ENCODE measurements around the gene PRAMEF15.
"Not testable (repeated sequence)": the region's sequence is repeated elsewhere in the genome, so short reads cannot be mapped to it uniquely, and the experiment has no call there.

The PRAMEF15 gene

DNA sequence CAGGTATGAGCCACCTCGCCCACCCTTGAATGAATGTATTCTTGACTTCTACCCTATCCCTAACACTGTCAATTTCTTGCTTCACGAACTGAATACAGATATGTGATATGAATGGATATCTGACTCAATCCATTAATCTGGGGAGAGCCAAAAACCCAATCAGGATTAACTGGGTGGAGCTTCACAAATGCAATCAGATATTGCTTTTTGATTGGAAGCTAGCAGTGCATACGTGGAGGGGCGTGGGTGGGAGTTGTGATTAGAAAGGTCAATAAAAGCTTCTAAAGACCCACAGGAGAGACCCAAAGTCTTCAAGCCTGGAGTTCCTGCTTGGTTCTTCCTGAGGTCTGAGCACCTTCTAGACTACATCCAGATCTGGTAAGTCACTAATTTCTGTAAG is at the start of gene PRAMEF15:
TSS of gene PRAMEF15 (plus strand) at position 301 of the 400 bp plus-strand sequence. CDS start 2,827 bp downstream, outside the sequence.
- DNase-seq (ENCODE audit: low read depth in 2 of 2), result not testable (repeated sequence)

DNA sequence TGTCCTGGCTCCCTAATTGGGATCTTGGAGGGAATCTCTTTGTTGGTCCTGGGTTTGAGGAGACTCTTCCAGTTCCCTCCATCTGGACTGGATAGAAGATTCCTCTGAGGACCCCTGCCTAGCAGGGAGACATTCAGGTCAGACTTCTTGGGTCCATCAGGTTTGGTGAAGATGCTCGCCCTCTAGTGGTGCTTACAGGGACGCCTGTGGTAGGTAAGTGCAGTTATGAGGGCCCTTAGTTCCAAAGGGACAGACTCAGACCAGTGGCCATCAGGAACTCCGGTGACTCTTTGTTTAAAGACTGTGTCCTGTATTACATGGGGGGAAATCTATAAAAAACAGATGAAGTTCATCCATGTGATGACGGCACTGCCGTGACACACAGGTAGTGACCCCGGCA is 38.4 kb upstream of the PRAMEF15 start:
- not testable (repeated sequence) for DNase-seq (ENCODE audit: low read depth in 2 of 2)

DNA sequence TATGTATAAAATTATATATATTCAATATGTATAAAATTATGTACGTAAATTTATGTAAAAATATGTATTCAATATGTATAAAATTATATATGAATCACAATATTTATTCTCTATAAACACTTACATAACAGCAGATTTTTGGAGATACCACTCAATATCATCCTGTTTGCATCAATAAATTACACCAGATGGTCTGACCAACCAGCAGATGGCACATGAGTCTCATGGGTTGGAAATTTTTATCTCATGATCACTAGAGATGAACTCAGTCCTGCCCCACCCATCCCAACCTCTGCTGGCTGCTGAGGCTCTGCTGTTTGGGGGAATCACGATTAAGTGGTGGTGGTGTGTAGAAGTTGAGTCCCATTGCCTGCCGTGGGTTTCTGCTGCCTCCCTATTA is 35.8 kb upstream of the PRAMEF15 start:
- DNase-seq (ENCODE audit: low read depth in 2 of 2), result not testable (repeated sequence)

DNA sequence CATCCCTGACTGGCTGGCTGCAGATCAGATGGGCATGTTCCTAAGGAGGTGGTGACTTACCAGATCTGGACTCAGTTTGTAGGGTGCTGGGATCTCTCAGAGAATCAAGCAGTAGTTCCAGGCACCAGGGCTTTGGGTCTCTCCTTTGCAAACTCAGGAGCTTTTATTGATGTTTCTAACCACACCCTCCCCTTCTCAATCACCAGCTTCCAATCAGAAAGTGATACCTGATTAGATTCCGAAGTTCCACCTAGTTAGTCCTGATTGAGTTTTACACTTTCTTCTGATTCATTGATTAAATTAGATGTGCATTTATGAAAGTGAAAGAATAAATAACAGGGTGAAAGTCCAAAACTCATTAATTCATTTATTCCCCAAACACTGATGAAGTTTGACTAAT is 30.3 kb upstream of the PRAMEF15 start, which contains the start of gene PRAMEF8:
TSS of gene PRAMEF8 (minus strand) at position 101 of the 400 bp plus-strand sequence. CDS start 1,046 bp downstream, outside the sequence.
- not testable (repeated sequence) for DNase-seq (ENCODE audit: low read depth in 2 of 2)

DNA sequence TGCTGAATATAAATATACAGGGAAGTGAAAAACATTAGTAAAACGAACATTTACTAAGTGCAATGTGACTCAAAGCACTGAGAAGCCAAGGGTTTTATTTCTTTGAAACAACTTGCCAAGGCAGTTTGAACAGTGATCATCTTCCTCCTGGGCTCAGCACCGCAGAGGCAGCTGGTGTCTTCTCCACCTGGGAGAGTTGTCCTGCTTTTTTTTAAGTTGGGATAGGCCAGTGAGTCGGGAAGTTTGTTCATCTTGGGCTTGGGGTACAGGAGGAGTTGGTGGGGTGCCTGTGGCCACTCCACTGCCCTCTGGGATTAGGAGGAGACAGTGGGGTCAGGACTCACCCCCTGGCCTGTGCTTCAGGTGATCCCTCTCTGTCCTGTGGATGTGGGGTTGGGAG is 26.4 kb upstream of the PRAMEF15 start:
- DNase-seq (ENCODE audit: low read depth in 2 of 2), result not testable (repeated sequence)

DNA sequence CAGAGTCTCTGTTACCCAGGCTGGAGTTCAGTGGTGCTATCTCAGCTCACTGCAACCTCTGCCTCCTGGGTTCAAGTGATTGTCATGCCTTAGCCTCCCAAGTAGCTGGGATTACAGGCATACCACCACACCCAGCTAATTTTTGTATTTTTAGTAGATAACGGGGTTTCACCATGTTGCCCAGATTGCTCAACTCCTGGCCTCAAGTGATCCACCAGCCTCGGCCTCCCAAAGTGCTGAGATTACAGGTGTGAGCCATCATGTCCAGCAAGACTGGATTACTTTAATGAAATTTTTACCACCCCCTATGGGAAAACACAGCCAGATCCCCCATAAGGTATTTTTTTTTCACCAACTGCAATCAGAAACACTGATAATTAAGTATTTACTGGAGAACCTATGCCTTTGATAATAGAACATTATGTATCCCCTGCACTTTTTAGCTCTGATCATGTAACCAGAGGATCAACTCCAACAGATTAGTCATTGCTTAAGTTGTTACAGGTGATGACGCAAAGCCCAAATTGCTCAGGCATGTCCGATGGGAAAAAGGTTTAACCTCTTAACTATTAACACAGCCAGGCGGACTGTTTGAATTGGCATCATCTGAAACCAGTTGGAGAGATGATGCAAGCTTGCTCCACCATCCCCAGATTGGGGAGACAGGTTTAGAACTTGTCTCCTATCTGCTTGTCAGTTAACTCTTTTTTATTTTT is 18.0 kb upstream of the PRAMEF15 start:
- not testable (repeated sequence) for DNase-seq (ENCODE audit: low read depth in 2 of 2)

DNA sequence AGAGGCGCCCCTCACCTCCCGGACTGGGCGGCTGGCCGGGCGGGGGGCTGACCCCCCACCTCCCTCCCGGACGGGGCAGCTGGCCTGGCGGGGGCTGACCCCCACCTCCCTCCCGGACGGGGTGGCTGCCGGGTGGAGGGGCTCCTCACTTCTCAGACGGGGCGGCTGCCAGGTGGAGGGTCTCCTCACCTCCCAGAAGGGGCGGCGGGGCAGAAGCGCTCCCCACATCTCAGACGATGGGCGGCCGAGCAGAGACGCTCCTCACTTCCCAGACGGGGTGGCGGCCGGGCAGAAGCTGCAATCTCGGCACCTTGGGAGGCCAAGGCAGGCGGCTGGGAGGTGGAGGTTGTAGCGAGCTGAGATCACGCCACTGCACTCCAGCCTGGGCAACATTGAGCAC is 16.7 kb upstream of the PRAMEF15 start:
- not testable (repeated sequence) for DNase-seq (ENCODE audit: low read depth in 2 of 2)

DNA sequence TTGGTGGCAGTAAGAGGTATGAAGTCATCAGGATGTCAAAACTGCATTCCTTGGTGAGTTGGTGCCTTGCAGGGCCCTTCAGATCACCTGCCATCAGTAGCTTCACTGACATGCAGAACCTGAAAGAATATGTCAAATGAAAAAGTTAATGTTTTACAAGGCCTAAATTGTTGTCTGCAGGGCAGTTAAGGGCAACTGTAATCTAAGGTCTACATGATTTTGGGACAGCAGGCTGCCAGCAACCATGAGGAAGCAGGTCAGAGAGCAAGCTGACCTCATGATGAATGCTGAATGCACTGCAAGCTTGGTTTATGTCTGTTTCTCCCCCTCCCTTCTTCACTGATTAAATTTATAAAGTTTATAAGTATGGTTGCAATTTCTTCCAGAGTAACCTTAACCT is 13.2 kb upstream of the PRAMEF15 start:
- DNase-seq (ENCODE audit: low read depth in 2 of 2), result not testable (repeated sequence)

DNA sequence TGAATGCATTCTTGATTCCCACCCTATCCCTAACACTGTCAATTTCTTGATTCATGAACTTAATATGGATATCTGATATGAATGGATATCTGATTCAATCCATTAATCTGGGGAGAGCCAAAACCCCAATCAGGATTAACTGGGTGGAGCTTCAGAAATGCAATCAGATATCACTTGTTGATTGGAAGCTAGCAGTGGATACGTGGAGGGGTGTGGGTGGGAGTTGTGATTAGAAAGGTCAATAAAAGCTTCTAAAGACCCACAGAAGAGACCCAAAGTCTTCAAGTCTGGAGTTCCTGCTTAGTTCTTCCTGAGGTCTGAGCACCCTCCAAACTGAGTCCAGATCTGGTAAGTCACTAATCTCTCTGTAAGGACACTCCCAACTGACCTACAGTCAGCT is 12.1 kb upstream of the PRAMEF15 start, which contains the start of gene PRAMEF33:
TSS of gene PRAMEF33 (plus strand) at position 301 of the 400 bp plus-strand sequence. CDS start 2,416 bp downstream, outside the sequence.
- not testable (repeated sequence) for DNase-seq (ENCODE audit: low read depth in 2 of 2)

DNA sequence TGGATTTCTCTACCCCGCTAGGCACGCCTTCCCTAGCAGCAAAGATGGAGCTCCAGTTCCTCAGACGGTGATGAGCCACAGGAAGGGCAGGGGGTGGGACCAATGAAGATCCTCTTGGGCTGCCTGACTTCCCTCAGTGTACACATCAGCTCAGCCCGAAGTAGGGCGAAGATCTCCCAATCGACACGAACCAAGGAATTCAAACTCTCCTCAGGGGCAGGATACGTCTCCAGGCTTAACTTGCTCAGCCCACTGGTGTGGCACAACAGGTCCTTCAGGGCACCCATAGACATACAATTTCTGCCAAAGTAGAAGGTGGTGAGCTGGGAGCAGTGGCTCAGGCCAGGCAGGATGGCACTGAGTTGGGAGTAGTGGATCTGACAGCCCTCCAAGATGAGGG is 27.1 kb downstream of the PRAMEF15 start:
- DNase-seq (ENCODE audit: low read depth in 2 of 2), result not testable (repeated sequence)

DNA sequence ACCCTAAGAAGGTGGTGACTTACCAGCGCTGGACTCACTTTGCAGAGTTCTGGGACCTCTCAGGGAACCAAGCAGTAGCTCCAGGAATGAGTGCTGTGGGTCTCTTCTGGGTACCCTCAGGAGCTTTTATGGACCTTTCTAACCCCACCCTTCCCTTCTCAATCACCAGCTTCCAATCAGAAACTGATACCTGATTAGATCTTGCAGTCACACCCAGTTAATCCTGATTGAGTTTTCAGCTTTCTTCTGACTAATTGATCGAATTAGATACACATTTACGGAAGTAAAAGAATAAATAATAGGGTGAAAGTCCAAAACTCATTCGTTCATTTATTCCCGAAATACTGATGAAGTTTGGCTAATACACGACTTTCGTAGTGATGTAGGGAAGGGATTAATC is 31.7 kb downstream of the PRAMEF15 start, which contains the start of gene PRAMEF14:
TSS of gene PRAMEF14 (minus strand) at position 101 of the 400 bp plus-strand sequence. CDS start 1,820 bp downstream, outside the sequence.
- not testable (repeated sequence) for DNase-seq (ENCODE audit: low read depth in 2 of 2)

DNA sequence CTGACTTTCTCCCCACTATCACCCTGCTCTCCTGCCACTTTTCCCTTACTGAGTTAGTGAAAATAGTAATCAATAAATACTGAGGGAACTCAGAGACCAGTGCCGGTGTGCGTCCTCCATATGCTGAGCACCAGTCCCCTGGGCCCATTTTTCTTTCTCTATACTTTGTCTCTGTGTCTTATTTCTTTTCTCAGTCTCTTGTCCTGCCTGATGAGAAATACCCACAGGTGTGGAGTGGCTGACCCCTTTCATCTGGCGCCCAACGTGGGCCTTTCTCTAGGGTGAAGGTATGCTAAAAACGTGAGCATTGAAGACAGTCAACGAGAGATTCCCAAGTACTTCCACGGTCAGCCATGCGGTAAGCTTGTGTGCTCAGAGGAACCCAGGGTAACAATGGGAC is 38.1 kb downstream of the PRAMEF15 start:
- not testable (repeated sequence) for DNase-seq (ENCODE audit: low read depth in 2 of 2)

DNA sequence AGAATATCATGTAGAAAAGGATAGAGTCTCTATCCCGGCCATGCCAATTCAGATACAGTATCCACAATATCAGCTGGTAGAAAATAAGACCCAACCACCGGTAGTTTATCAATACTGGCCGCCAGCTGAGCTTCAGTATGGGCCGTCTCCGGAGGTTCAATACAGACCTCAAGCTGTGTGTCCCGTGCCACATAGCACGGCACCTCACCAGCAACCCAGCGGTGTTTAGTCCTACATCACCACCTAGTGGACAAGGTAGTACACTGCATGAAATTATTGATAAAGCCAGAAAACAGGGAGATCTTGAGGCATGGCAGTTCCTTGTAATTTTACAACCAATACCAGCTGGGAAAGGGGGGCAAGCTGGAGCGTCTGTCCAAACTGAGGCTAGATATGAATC is 39.1 kb downstream of the PRAMEF15 start:
- not testable (repeated sequence) for DNase-seq (ENCODE audit: low read depth in 2 of 2)

DNA sequence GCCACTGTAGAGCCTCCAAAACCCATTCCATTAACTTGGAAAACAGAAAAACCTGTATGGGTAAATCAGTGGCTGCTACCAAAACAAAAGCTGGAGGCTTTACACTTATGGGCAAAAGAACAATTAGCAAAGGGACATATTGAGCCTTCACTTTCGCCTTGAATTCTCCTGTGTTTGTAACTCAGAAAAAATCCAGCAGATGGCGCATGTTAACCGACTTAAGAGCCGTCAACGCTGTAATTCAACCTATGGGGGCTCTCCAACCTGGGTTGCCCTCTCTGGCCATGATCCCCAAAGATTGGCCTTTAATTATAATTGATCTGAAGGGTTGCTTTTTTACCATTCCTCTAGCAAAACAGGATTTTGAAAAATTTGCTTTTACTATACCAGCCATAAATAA is 41.4 kb downstream of the PRAMEF15 start:
- DNase-seq (ENCODE audit: low read depth in 2 of 2), result peak in 1 of 2 experiments; percentile 0

DNA sequence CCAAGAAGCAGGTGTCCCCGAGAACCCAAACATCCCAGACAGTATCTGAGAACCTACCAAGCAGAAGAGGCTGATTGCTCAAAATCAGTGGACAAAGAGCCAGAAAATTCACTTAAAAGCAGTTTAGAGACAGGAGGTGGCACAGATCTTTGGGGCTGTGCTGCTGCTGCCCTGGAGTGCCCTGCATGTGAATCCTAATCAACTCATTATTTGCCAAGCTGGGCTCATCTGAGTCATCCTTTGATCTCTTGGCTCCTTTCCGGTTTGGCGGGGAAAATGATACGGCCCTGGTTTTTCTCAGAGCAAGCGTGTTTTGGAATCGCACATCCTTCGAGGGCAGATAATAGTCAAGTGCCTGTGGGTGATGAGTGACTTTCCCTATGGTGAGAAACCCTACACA is 47.0 kb downstream of the PRAMEF15 start:
- not testable (repeated sequence) for DNase-seq (ENCODE audit: low read depth in 2 of 2)

DNA sequence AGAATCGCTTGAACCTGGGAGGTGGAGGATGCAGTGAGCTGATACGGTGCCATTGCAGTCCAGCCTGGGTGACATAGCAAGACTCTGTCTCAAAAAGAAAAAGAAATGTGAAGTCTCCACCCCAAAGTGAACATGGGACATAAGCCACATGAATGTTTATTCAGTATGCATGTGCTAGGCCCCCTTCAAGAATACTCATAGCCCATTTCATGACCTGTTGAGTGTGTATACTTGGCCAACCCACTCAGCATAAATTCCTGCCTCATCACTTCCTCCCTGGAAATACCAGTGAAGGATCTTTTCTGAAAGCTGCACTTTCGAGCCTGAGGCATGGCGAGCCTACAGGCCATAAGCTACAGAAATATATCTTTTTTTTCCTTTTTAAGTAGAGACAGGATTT is 49.5 kb downstream of the PRAMEF15 start:
- DNase-seq (ENCODE audit: low read depth in 2 of 2), result not testable (repeated sequence)

DNA sequence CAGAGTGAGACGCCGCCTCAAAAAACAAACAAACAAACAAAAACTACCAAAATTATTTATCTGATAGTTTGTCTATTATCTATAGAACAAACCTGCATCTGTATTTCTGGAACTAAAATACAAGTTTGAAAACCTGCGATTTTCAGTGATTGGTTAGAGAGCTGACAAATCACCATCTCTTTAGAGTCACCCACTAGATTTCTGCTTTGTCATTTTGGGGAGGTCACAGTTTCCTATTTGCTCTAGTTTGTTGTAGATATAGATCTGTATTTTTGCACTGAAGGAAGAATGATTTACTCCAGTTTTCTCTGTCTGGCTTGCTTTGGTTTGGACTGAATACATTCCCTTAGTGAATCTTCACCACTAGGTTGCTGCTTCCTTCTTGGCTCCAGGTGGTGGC is 51.2 kb downstream of the PRAMEF15 start:
- not testable (repeated sequence) for DNase-seq (ENCODE audit: low read depth in 2 of 2)

DNA sequence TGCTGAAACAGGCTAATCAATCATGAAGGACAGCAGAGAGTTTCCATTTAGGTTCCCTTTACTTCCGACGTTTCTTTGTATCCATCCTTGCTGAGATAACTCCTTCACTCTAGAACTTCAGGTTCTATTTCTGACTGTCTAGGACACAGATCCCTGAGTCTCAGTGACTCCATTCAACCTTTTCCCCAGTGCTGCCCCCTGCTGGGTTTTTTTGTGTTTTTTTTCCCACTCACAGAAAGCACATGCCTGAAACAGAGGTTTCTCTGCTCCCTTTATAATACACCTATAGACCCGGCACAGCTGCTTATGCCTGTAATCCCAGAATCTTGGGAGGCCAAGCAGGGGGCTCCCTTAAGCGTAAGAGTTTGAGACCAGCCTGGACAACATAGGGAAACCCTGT is 53.2 kb downstream of the PRAMEF15 start:
- DNase-seq (ENCODE audit: low read depth in 2 of 2), result not testable (repeated sequence)
